Keratinocyte (primary cell): ENCODE measurements around the gene NOX3.

Experiments
- CTCF ChIP-seq, 3 experiments: IDR thresholded peaks in 1 of 3; conservative IDR thresholded peaks in 1 of 3; optimal IDR thresholded peaks in 1 of 3; 2 replicates in 2 of 3; 3 replicates in 1 of 3; pipeline versions ENCODE3 to v1.5.1; 2011; ENCODE audit warnings: low read length in 3 of 3, mild to moderate bottlenecking in 3 of 3, moderate library complexity in 2 of 3, control low read depth in 1 of 3, inconsistent platforms in 1 of 3; ENCODE audit not compliant: insufficient read depth in 2 of 3; ENCODE audit errors: extremely low read depth in 1 of 3
- EZH2 ChIP-seq: IDR thresholded peaks from one replicate; pipeline ENCODE4 v1.6.1; 2012; ENCODE audit warnings: inconsistent platforms, mild to moderate bottlenecking, low read length, moderate library complexity

GRCh38 chr6:155473741-155474140 is 18.1 kb upstream of the NOX3 start:
- TF ChIP-seq EZH2 (no peak), CTCF (optimal IDR thresholded peaks at IDR 0.05 in 1 of 3, IDR thresholded peaks at IDR 0.05 in 1 of 3, conservative IDR thresholded peaks at IDR 0.05 in 1 of 3; ENCODE audit: extremely low read depth in 1 of 3, insufficient read depth in 2 of 3, low read length in 3 of 3) (no peak)
